GM12891 (cell line): ENCODE data around the gene RIPOR3.

Experiments
- PAX5 ChIP-seq: IDR thresholded peaks from 2 replicates; pipeline ENCODE4 v1.6.1; 2011; ENCODE audit warnings: low read length, moderate library complexity, mild to moderate bottlenecking; ENCODE audit not compliant: insufficient read depth, severe bottlenecking
- POLR2A ChIP-seq: IDR thresholded peaks from 2 replicates; pipeline ENCODE4 v1.6.1; 2011; ENCODE audit warnings: low read depth, low read length, control low read depth
- POLR2AphosphoS5 ChIP-seq: IDR thresholded peaks from 2 replicates; pipeline ENCODE4 v1.6.1; 2011; ENCODE audit warnings: low read depth, low read length, control low read depth
- POU2F2 ChIP-seq: IDR thresholded peaks from 2 replicates; pipeline ENCODE4 v1.6.1; 2011; ENCODE audit warnings: low read depth, mild to moderate bottlenecking, control low read depth, low read length, moderate library complexity
- SPI1 ChIP-seq: IDR thresholded peaks from 2 replicates; pipeline ENCODE4 v1.6.1; 2011; ENCODE audit warnings: low read depth, low read length, control low read depth
- TAF1 ChIP-seq: IDR thresholded peaks from 2 replicates; pipeline ENCODE4 v1.6.1; 2011; ENCODE audit warnings: low read depth, low read length, control low read depth

DNA sequence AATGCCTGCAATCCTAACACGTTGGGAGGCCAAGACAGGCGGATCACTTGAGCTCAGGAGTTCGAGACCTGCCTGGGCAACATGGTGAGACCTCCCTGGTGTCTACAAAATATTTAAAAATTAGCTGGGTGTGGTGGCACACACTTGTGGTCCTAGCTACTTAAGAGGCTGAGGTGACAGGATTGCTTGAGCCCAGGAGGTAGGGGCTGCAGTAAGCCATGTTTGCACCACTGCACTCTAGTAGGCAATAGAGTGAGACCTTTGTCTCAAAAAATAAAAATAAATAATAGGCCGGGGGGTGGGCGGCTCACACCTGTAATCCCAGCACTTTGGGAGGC, 18.3 kb upstream of the RIPOR3 start:
- no peak for TF ChIP-seq POLR2A
- TF ChIP-seq POLR2AphosphoS5 = no peak
- no peak for TF ChIP-seq POU2F2
- TF ChIP-seq SPI1 = no peak
- TF ChIP-seq TAF1 = no peak
- TF ChIP-seq PAX5 = no peak
